GM18508 (cell line): ENCODE results near the gene PIK3C2B.

Experiments
- ATAC-seq: cut with Tn5 transposase; IDR thresholded peaks from one replicate; pipeline ENCODE4 v1.9.1; 2021; ENCODE audit warnings: moderate number of reproducible peaks; ENCODE audit not compliant: insufficient read depth, unreplicated experiment

The PIK3C2B gene

DNA sequence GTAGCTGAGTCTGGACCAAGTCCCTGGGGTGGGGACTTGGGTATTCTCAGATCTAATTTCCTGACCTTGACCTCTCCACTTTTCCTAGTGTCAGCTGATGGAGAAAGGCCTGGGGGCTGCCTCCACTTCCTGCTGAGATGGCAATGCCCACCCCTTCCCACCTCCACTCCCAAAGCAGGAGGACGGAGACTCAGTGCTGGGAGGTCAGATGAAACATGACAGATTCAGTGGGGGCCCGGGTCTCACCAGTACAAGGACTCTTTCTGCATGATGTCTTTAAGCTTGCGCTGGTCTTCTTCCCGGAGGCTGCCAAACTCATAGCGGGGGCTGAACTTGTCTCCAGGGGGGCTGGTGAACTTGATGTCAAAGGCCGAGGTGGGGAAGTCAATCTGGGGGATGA, 47.4 kb downstream of the PIK3C2B start:
- ATAC-seq = no peak

DNA sequence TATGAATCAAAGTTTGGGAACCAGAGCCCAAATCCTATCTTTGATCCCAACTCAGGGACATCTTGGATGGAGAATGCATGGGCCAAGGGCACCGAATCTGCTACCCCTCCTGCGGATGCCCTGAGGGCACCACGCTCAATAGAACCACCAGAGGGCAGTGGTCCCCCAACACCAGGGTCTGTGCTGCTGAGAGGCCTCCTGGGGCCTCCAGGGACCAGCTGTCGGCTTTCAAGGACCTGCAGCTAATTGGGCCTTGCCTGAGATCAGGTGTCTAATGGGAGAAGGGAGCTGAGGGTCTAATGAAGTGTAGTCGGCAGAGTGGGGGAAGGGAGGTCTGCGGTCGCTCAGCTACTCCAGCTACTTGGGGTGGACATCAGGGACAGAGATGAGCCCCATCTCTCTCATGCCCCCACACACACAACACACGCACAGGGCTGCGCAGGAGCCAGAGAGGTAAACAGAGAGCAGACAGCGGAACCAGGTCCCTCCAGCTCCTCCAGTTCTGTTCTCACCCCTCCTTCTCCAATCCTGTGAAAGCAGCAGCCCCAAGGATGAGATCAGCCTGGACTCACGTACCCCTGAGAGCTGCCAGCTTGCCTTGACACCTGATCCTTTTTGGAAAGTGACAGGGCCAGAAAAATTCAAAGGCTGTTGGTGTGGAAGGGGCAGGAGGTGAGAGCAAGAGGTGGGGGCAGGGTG, 48.0 kb downstream of the PIK3C2B start:
- ATAC-seq = no peak

DNA sequence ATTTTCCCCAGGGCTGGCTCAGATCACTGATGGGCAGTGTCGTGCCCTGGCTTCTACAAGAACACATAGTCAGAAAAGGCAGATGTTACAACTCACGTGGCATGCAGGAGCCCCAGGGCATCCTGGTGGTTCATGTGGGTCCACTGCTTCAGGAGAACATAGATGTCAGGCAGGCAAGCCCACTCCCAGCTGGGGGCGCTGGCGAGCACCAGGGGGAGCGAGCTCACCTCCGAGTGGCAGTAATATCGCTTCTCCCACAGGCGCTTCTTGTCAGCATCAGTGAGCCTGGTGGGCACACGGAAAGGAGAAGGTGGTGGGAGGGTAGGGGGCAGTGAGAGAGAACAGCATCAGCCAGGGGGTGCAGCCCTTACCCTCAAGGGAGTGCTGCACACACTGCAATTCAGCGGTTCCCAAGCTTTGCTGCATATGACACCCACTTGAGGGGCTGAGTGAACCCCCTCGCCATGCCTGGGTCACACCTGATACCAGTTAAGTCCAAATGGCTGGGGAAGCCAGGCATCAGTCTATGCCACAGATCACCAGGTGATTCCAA, 48.7 kb downstream of the PIK3C2B start:
- no peak for ATAC-seq
